ENCODE results near the gene ZNF74.

Gene ZNF74

DNA sequence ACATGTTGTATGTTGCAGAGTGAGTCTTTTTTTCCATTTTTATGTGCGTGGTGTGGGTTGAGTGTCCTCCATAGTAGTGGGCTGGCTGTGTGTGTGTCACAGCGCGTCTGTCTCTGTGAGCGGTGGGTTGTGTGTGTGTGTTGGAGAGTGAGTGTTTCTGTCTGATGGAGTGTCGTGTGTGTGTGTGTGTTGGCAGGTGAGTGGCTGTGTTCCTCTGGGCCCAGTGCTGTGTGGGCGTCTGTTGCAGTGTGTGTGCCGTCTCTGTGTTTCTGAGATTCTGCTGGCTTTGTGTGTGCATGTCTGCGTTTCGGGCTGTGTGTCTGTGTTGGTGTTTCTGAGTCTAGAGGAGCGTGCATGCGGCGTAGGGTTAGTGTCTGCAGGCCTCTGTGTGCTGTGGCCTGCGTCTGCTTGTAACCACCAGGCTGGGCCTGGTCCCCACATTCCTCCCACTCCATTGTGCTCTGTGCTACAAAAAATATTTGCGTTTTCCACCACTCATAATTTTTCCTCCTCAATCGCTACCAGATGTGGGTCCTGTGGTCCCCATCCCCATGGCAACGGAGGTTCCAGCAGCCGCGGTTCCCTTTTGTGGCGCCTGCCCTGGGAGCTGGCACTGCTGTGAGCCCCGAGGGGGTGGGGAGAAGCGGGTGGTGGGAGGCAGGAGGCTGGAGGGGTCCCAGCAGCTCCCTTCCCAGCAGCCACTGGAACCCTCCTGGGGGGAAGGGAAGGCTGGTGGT, 28.5 kb downstream of the ZNF74 start:
- no peak for DNase-seq

DNA sequence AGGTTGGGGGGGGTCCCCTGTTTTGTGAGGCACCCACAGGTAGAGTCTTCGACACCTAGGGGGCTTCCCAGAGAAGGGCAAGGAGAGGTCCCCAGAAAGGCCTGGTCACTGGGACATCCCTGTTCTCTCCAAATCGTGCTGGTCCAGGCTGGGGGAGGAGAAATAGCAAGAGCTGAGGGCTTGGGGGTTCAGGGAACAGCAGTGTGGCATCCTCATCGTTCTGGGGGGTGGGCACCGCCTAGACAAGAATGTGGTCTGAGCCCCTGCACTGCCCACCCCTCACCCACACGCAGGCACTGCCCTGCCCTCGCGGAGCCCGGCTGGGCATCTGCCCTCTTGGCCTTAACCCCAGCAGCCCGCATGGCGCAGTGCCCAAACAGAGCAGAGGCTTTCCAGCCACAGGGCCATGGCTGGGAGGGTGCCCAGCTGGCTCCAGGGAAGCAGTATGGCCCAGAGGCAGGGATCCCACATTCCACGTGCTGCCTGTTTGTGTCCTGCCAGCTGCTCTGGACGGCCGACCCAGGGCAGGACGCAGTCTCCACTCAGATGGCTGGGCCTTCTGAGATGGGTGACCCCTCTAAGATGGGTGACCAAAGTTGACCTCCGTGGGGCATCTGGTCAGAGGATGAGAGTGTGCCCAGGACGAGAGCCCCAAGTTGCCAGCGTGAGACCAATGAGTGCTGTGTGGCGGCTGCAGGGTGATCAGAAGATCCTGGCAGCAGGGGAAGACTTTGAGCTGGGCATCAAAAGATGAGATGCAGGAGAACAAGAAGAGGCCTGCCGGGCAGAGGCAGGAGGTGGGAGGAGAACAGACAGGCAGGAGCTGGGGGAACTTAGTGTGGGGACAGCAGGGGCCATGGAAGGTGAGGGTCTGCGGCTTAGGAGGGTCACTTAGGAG, 29.3 kb downstream of the ZNF74 start:
- DNase-seq = no peak

DNA sequence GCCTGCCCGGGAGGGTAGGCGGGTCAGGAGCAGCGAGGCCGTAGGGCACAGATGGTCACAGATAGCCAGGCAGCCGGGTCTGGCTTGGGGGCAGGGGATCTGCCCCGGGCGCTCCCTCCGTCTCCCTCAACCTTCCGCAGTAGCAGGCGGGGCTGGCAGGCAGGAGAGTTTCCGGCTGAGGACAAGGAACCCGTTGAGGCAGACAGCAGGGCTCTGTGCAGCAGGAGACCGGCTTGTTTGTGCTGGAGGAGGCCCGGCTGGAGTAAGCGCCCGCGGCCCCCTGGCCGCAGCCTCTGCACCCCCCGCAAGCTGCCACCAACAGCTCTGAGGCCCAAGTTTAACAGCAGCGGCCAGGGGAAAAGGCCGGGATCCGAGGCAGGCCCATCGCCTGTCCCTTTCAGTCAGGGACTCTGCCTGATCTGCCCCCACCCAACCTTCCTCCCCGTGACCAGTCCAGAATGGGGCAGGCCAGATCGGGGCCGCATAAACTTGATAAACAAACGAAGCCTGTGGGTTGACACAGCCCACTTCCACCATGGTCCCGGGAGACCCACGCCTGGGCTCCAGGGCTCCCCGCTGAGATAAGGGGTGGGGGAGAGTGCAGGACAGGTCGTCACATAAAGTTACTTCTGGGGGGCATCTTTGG, 30.1 kb downstream of the ZNF74 start:
- DNase-seq = no peak

DNA sequence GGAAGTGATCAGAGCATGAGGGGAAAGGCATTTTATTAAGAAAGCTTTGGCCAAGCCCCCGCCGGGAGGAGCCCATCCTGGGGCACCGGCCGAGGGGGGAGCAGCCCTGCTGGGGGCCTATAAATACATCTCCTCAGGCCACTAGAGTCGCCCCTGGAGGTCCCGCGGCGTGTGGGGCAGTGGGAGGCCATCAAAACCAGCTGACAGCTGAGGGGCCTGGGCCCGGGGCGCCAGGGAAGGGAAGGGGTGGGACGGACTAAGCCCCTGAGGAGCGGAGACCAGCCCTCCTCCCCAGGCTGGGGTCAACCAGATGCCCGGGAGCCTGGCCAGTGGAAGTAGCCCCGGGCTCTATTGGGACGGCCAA, 30.6 kb downstream of the ZNF74 start:
- no peak for DNase-seq

DNA sequence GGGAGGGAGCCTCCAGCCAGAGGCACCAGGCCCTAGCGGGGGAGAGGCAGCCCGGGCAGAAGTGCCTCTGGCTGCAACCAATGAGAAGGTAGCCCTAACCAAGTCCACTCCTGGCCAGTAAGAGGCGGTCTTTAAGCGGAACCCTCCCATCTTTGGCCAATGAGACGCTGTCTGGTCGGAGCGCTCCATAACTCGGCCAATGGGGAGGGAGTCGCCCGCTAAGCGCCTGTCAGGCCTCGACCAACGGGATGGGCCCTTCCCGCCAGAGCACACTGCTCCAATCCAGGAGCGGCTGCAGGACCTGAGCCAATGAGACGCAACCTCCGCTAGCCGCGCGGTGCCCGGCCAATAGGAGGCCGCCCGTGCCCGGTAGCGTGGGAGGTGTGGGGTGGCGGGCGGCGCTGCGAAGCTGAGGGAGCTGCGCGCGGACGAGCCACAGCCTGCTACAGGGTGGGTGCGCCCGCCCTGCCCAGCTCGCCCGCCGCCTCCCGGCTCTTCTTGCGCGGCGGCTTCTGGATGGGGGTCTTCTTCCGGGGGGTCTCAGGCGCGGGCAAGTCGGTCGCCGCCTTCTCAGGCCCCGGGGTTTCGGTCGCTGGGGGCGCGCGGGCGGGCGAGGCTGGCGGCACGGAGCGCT, 31.1 kb downstream of the ZNF74 start:
- DNase-seq = no peak

DNA sequence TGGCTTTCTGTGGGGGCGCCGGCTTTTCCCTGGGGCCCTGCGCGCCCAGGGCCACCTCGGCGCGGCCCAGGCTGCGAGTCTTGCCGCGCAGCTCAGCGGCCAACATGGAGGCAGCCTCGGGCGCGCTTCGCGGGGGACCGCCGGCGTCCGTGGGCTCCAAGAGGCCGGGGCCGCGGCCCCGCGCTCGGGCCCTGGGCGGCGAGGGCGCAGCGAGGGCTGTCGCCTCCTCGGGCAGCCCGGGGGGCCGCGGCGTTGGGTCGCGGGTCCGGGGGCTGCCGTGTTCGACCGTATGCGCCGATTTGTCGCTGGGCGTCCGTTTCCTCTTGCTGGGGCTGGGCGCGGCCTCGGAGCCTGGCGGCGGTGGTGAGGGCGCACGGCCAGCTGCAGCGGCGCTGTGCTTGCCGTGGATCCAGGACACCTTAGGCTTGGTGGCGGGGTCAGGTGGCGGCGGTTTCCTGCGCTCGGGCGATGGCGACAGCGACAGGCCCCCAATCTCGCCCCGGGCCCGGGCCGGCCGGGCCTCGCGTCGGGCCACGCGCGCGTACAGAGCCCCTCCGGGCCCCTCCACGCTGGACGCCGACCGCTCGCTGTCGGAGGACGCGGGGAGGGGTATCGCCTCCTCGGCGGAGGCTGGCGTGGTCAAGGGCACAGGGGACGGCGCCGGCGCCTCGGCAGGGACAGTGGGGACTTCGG, 31.8 kb downstream of the ZNF74 start:
- no peak for DNase-seq

DNA sequence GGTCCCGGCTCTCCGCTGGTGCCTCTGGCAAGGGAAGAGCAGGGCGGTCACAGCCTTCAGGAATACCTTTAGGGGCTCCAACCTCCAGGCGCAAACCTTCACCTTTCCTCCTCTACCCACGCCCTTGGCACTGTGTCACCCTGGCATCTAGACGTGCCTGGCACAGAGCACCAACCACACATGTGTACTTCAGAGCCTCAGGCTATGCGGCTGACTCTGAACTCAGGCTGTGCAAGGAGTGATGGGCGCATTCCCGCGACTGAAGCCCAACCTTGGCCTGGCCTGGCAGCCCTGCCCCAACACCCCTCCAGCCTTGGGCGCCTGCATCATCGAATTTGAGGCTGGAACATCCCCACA, 32.3 kb downstream of the ZNF74 start:
- no peak for DNase-seq

DNA sequence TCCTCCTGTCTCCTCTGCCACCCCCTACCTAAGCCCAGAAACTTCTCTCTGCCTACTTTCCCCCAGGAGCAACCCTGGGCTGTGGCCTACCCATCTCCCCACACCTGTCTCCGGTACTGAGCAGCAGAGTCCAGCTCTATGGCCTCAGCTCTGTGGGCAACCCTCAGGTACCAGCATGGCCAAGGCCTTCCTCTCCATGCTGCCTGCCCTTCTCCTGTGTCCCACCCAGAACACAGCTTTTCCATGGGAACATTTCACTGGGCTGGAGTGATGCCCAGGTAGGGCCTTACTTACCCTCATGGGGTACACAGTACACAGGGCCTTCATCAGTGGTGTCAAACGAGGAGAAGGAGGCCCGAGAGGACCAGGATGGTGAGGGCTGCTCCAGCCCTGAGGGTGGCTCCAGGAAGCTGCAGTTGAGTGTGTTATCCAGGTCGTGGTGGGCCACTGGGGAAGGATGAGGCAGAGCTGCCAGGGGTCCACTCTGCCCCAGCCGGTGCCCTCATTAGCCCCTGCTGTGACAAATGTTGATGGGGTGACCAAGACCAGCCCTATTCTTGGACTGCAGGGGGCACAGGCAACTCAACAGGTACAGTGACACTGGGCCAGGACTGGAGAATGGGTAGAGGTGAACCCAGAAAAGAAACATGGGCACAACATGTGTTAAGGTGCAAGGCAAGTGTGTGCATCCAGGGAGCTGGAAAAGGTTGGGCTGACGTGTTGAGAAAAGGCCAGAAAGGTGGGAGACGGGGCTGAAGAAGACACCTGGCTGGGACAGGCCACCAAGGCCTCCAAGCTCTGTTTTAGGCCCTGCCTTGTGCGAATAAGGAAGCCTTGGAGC, 33.4 kb downstream of the ZNF74 start:
- DNase-seq = no peak

DNA sequence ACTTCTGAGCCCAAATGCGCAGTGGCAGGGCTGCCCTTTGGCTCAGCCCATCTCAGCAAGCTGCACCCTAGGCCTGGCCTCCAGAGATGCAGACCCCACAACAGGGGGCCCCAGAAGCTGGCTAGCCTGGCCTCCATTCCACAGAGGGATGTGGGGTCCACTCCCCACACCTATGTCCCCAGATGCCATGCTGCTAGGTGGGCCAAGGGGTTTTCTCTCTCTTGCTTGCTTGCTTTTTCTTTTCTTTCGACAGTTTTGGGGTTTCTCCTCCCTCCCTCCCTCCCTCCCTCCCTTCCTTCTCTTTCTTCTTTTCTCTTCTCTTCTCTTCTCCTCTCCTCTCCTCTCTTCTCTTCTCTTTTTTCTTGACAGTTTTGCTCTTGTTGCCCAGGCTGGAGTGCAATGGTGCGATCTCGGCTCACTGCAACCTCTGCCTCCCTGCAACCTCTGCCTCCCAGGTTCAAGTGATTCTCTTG, 34.0 kb downstream of the ZNF74 start:
- no peak for DNase-seq

DNA sequence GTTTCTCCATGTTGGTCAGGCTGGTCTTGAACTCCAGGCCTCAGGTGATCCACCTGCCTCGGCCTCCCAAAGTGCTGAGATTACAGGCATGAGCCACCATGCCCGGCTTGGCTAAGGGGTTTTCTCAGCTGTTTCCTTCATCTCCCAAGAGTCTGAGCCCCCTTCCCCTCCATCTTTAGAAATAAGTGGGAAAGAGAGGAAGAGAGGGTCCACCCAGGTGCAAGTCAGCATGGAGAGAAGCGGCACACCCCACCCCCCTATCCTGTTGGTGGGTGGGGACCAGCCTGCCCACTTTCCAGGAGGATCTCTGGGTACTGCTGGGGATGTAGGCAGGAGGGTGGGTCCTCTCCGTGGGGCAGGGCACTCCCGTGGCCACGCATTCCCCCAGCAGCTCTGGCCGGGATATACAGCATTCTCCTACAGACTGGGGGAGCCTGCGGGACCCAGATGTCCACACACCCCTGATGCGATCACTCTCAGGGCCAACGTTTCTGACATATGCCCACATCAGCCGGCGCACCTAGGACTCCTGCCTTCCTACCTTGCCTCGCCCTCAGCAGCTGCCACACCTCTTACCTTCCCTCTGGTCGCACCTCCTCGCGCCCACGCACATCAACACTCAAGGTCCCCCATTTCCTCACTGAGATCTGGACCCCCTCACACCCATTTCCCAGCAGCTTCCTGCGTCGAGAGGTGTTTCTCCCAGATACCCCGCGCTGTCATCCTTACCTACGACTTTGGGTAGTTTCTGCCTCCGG, 34.7 kb downstream of the ZNF74 start:
- no peak for DNase-seq

DNA sequence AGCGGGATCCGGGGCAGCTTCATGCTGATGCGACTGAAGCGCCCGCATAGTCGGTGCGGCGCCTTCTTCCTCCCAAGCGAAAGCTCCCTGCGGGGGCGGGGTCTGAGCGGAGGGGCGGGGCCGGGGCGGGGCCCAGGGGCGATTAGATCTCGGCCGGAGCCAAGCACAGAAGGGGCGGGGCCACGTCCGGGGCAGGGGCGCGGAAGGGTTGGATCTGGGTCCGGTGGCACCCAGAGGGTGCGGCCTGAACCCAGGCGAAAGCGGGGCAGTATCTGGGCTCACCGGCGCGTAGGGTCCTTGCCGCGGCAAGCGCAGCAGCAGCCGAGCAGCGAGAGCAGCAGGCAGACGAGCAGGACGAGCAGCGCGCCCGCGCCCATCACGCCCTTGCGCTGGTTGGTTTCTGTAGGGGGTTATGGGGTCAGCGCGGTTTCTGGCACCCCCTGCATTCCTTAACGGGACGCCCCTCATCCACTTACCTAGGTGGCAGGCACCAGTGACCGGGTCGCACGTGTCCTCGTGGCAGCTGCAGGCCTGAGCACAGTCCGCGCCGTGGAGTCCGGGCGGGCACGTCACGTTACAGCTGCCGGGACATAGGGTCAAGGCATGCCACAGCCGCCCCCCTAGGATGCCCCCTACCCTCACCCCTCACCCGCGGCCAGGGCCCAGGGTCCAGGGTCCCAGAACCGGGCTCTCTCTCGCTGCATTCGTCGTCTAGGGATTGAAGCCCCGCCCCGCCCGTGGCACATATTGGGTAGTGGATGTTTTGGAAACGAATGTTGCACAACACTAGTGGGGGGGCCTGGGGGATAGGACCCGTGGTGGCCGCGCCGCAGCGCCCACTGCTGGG, 35.5 kb downstream of the ZNF74 start:
- peak; percentile 85 for DNase-seq

DNA sequence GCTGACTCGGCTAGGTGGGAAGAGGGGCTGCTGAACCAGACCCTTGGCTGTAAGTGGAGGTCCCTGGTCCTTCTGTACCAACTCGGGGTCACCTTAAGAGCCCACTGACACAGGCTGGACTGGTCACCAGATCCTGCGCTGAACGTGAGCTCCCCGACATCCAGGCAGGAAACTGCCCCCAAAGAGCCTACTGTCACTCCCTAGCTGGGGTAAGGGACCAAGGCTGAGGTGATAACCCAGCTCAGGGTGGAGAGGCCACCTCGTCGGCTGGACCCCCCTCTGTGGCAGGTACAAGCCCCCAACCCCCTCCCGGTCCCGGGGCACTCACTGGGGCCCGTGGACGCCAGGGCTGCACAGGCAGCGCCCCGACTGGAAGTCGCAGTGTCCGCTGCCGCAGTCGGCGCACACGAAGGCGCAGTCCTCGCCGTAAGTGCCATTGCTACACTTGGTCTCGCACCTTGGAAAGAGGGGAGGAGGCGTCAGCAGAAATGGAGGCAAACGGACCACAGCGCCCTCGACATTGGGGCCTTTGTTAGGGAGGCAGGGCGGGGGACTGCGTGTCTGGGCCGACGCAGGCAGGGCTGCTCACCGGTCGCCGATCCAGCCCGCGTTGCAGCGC, 36.3 kb downstream of the ZNF74 start:
- no peak for DNase-seq

DNA sequence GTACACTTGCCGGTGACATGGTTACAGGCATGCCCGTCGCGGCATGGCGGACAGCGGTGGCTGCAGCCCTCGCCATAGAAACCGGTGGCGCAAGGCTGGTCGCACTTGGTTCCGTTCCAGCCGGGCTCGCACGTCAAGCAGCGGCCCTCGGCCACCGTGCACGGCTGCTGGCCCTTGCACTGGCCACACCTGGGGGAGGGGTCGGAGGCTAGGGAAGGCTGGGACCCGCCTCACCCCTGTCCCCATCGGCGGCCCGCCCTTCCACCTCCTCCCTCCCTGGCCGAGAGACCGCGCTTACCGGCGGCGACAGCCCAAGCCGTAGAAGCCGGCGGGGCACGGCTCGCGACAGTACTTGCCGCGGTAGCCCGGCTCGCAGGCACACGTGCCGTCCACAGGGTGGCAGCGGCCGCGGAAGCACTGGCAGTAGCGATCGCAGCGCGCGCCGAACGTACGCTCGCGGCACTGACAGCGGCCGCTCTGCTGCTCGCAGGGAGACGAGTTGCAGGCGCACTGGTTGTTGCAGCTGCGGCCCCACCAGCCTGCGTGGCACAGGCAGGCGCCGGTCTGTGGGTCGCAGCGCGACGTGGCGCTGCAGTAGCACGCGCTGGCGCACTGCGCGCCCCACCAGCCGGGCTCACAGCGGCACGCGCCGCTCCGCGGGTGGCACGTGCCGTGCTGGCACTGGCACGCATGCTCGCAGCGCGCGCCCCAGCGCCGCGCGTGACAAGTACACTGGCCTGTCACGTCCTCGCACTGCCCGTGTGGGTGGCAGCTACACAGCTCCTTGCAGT, 37.0 kb downstream of the ZNF74 start:
- DNase-seq = peak; percentile 67

DNA sequence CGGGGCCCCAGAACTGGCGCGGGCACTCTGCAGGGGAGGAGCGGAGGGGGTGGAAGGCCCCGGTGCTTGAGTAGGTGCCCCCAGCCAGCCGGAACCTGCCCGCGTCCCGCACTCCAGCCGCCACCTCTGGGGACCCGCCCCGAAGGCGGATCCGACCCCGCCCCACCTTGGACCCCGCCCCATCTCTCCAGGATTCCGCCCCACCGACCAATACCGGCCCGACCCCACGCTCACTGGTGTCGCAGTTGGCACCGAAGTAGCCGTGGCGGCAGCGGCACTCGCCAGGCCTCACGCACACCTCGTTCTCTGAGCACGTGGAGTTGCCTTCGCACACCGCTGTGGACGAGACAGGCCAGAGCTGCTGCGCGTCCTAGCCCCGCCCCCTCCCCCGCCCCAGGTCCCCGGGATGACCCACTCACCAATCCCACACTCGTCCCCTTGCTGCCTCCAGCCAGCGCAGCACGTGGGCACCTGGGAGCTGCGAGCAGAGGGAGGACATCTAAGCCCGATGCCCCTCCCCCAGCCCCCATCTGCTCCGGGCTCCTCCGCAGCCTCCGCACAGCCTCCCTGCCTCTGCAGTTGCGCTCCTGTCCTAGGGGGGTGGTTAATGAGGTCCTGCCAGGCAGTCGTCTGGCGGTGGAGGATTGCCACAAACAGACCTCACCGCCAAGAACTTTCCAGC, 37.7 kb downstream of the ZNF74 start:
- DNase-seq = no peak

DNA sequence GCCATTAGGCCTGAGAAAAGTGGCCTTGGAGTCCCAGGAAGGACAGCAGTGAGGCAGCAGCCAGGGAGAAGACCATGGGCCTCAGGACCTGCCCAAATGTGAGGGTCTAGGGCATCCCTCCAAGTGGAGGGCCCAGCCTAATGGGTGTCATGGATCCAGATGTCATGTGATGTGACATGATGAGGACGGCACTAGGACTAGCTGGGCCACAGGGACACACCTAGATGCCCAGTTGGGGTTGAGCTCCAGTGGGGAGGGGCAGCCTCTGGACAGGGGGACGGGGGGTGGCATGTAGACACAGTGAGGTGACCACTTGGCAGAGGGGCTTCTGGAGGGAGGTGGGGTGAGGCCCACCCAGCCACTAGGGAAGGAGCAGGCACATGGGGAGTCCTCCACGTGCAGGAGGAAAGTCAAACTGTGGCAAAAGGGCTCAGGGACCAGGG, 38.3 kb downstream of the ZNF74 start:
- DNase-seq = no peak

DNA sequence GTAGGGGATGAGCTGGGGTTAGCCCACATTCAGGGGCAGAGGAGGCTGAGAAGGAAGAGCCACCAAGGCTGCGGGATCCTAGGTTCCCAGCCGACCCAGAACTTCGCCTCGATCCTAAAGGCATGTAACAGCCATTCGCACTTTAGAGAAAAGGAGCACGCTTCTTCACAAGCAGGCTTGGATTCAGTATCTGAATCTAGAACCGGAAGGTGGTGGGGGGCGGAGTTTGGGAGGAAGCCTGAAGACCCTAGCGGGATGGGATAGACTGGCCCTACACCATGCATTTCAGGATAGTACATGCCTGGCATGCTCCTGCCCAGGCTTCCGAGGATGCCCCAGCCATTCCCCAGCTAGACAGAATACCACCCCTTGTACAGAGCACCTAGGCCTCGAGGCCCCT, 39.2 kb downstream of the ZNF74 start:
- DNase-seq = no peak

DNA sequence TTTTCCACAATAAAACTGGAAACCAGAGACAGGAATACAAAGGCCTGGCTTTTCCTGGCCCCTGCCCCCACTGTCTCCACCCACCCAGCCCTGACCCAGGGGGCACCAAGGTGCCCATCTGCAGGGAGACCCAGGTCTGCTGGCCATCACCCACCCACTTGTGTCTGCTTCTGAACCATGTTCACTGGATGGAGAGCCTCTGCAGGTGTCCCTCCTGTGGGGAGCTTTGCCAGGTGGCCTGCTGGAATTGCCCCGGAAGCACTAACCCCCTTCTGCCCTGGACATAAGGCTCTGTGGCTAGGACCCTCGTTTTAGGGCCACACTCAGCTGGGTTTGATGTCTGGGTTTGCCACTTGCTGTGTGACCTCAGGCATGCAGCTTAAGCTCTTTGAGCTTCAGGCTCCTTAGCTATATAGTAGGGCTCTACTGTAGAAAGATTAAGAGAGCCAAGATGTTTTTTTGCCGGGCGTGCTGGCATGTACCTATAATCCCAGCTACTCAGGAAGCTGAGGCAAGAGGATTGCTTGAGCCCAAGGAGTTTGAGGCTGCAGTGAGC, 39.8 kb downstream of the ZNF74 start:
- no peak for DNase-seq

All from stimulated activated CD8-positive, alpha-beta memory T cell treated with anti-CD3 and anti-CD28 coated beads, Interleukin-4, amount 100 ng/mL, for 48 hours (primary cell).